GM12878 (cell line): ENCODE results near the gene CC2D2B. TPM values are rescaled to one million over a fixed set of nuclear protein-coding genes. Genes with fewer than 3 reads are reported as not detected.

ENCODE experiments used
- ATAC-seq: fragments of 200-7000 bp; cut with Tn5 transposase; 3 replicates; pipeline ENCODE4 v1.9.1; 2020; ENCODE audit warnings: mild to moderate bottlenecking, moderate library complexity
- BruUV-seq: library from RNA; stranded (reverse); fragments of 400-500 nt; replicated peaks from 2 replicates; lab custom pipeline; 2021; lab: Mats Ljungman, UMichigan
- CTCF ChIA-PET: fragments of 300-600 bp; sonication (Branson Sonifier 250); formaldehyde crosslinking; extraction: SDS; loops from one replicate; lab custom pipeline; 2021; ENCODE audit warnings: inconsistent platforms; lab: Yijun Ruan, JAX
- POLR2A ChIA-PET: fragments of 350-600 bp; formaldehyde crosslinking; extraction: SDS; loops from one replicate; lab custom pipeline; 2021; ENCODE audit warnings: inconsistent platforms; lab: Charles Lee
- RAD21 ChIA-PET: fragments of 300-600 bp; sonication (Branson Sonifier 250); formaldehyde crosslinking; loops from one replicate; lab custom pipeline; 2023; ENCODE audit warnings: antibody characterized with exemption; ENCODE audit not compliant: unreplicated experiment; lab: Charles Lee
- SMC1A ChIA-PET: fragments of 300-600 bp; sonication (Branson Sonifier 250); formaldehyde crosslinking; loops from one replicate; lab custom pipeline; 2023; ENCODE audit not compliant: unreplicated experiment, uncharacterized antibody; lab: Charles Lee
- DNase-seq: peaks from one replicate; pipeline ENCODE4 v3.0.0-alpha.2; 2011; ENCODE audit warnings: low read depth, low spot score
- FAIRE-seq: peaks from 3 replicates; lab custom pipeline; 2011; peaks lifted over from hg19 to GRCh38; lab: Jason Lieb, UNC
- H2AFZ ChIP-seq: 2 replicates; pipeline ENCODE4 v1.6.0; 2011; ENCODE audit warnings: low read depth, low read length, control low read depth; ENCODE audit not compliant: control insufficient read depth
- H3K27ac ChIP-seq: 2 replicates; pipeline ENCODE4 v1.5.1; 2011; ENCODE audit warnings: control low read depth; ENCODE audit not compliant: control insufficient read depth, insufficient read depth
- H3K27me3 ChIP-seq, 2 experiments: replicated peaks in 1 of 2; 2 replicates each; pipeline versions ENCODE4 v1.6.0 to v1.6.1; 2011; ENCODE audit warnings: low read length in 1 of 2; ENCODE audit not compliant: control insufficient read depth in 2 of 2, insufficient read depth in 2 of 2
- H3K36me3 ChIP-seq, 2 experiments: 2 replicates each; pipeline ENCODE4 v1.5.1; 2011; ENCODE audit warnings: low read length in 1 of 2; ENCODE audit not compliant: control insufficient read depth in 2 of 2, insufficient read depth in 2 of 2
- H3K4me1 ChIP-seq: 2 replicates; pipeline ENCODE4 v1.6.1; 2011; ENCODE audit warnings: mild to moderate bottlenecking, low read length, moderate library complexity, mixed read lengths; ENCODE audit not compliant: control insufficient read depth, insufficient read depth
- H3K4me2 ChIP-seq: 2 replicates; pipeline ENCODE4 v1.6.0; 2011; ENCODE audit warnings: control low read depth; ENCODE audit not compliant: control insufficient read depth, insufficient read depth
- H3K4me3 ChIP-seq: fragments of 200-600 bp; sonication (generic); 2 replicates; pipeline ENCODE4 v1.5.1; 2016
- H3K79me2 ChIP-seq: 2 replicates; pipeline ENCODE4 v1.6.0; 2011; ENCODE audit warnings: low read length; ENCODE audit not compliant: control insufficient read depth, insufficient read depth
- H3K9ac ChIP-seq: 2 replicates; pipeline ENCODE4 v1.8.0; 2011; ENCODE audit warnings: low read length, control low read depth, mixed read lengths; ENCODE audit not compliant: control insufficient read depth, insufficient read depth
- H3K9me3 ChIP-seq: replicated peaks from 3 replicates; pipeline ENCODE4 v1.5.1; 2011; ENCODE audit warnings: mild to moderate bottlenecking, low read length; ENCODE audit not compliant: control insufficient read depth, insufficient read depth
- H4K20me1 ChIP-seq: 2 replicates; pipeline ENCODE4 v1.6.0; 2011; ENCODE audit not compliant: control insufficient read depth, insufficient read depth
- CHD2 ChIP-seq: IDR thresholded peaks from 2 replicates; pipeline ENCODE4 v1.6.1; 2011; ENCODE audit warnings: low read depth, low read length, improper control_type of control experiment, borderline replicate concordance
- CUX1 ChIP-seq: IDR thresholded peaks from 2 replicates; pipeline ENCODE4 v1.6.1; 2012; ENCODE audit warnings: improper control_type of control experiment, low read depth, low read length; ENCODE audit not compliant: insufficient replicate concordance
- HDGF ChIP-seq: fragments of 450-650 bp; IDR thresholded peaks from 2 replicates; pipeline ENCODE4 v1.6.1; 2016; ENCODE audit warnings: antibody characterized with exemption
- PAX8 ChIP-seq: fragments of 450-650 bp; IDR thresholded peaks from 2 replicates; pipeline ENCODE4 v1.6.1; 2017; ENCODE audit warnings: mild to moderate bottlenecking, moderate library complexity
- PML ChIP-seq: IDR thresholded peaks from 2 replicates; pipeline ENCODE4 v1.6.1; 2012; ENCODE audit warnings: low read length, inconsistent platforms
- SPI1 ChIP-seq: IDR thresholded peaks from 2 replicates; pipeline ENCODE4 v1.6.1; 2011; ENCODE audit warnings: low read depth, mild to moderate bottlenecking, low read length, moderate library complexity, borderline replicate concordance; ENCODE audit not compliant: insufficient read depth
- USF1 ChIP-seq: IDR thresholded peaks from 2 replicates; pipeline ENCODE4 v1.6.1; 2011; ENCODE audit warnings: borderline replicate concordance, low read depth, mild to moderate bottlenecking, moderate library complexity, mixed read lengths, low read length; ENCODE audit not compliant: insufficient read depth; ENCODE audit errors: extremely low read length
- WGBS: methylation state at CpG from one replicate; pipeline ENCODE4 v1.1.6; 2016; ENCODE audit warnings: low lambda C conversion rate; ENCODE audit not compliant: insufficient replicate concordance, insufficient coverage; ENCODE audit errors: missing lambda C conversion rate; 5-methylcytosine and 5-hydroxymethylcytosine counted together
- in situ Hi-C: fragments of 300-500 bp; cut with MboI; formaldehyde crosslinking; loops from 9 replicates; pipeline ENCODE4 v1.14.3; 2018; ENCODE audit warnings: mixed read lengths
- intact Hi-C: fragments of 100-400 bp; cut with micrococcal nuclease; formaldehyde crosslinking; loops from one replicate; pipeline ENCODE4 v1.14.2; 2022; ENCODE audit not compliant: unreplicated experiment
- polyA plus RNA-seq, 11 experiments: library from polyadenylated mRNA; depleted of rRNA in 4 of 11; unstranded in 6 of 11; stranded (reverse) in 5 of 11; fragments of >200 nt; fragmentation: Nextera tagmentation in 4 of 11; fragmentation: Illumina TruSeq in 1 of 11; extraction: Ambion mirVana in 4 of 11; extraction: Trizol in 1 of 11; gene quantifications; 1 replicate in 1 of 11; 2 replicates in 10 of 11; pipeline versions ENCODE4 v1.2.1 to v1.2.3, GENCODE V29; 2011 to 2016; ENCODE audit warnings: inconsistent platforms in 2 of 11, missing spikeins in 2 of 11, low read depth in 1 of 11
- total RNA-seq, 4 experiments: library from RNA; depleted of rRNA in 3 of 4; stranded (reverse); fragments of >200 nt in 3 of 4; fragmentation: Illumina TruSeq in 1 of 4; extraction: Trizol in 1 of 4; gene quantifications; 2 replicates each; pipeline versions ENCODE4 v1.2.1 to v1.2.3, GENCODE V29; 2013 to 2021

Gene CC2D2B
- total and polyA plus RNA-seq, 10 of the 15 experiments (the other 5 are each of a cell fraction or from before 2014, with no cell fraction given), result 0.42 to 2.8 (median 0.78) TPM

GRCh38 chr10:95976362-95977229 is 68.8 kb downstream of the CC2D2B start:
- RAD21 ChIA-PET, result no interaction called here
- DNase-seq, result no peak
- Histone ChIP-seq H3K36me3 (no peaks in the 10 kb centered on the region), H2AFZ (no peak overlapping the region), H3K4me3 (no peak overlapping the region), H4K20me1 (no peaks in the 10 kb centered on the region), H3K27me3 (no peaks in the 10 kb centered on the region), H3K79me2 (no peaks in the 10 kb centered on the region)
- intact Hi-C loops, result no loop called here
- POLR2A ChIA-PET, result no interaction called here
- TF ChIP-seq HDGF (no peak), CHD2 (no peak), PAX8 (no peak), SPI1 (0 out of 2 replicates have a peak, but pooled peaks have one; percentile 11), PML (no peak)
- TF ChIP-seq, all 136 proteins: peak for 1
- Histone ChIP-seq H3K9me3 (no peaks in the 10 kb centered on the region), H3K9ac (no peak overlapping the region), H3K4me2 (no peak overlapping the region), H3K27ac (no peak overlapping the region), H3K4me1 (no peaks in the 10 kb centered on the region)
- no TSS peak for BruUV-seq
- WGBS, result 71% methylated on average over 9 of the region's 9 CpGs
- ChIA-PET SMC1A (interaction anchor here (1.2 kb wide), 1 partner anchor 13 kb away, joined by 3 read pairs; no protein-coding TSS in a partner anchor), CTCF (interaction anchor here (1.4 kb wide), 2 partner anchors 26 to 283 kb away, joined by 3 to 5 read pairs; partner anchors contain the start of gene TCTN3)
- in situ Hi-C loops, result no loop called here
- ATAC-seq (peak; percentile 52), FAIRE-seq (peak; percentile 18)

GRCh38 chr10:95982200-95982599 is 74.4 kb downstream of the CC2D2B start:
- Histone ChIP-seq H3K9ac (no peak overlapping the region), H3K4me2 (no peak overlapping the region), H3K9me3 (no peaks in the 10 kb centered on the region), H3K79me2 (no peaks in the 10 kb centered on the region), H3K36me3 (no peaks in the 10 kb centered on the region), H3K4me3 (no peak overlapping the region), H4K20me1 (no peaks in the 10 kb centered on the region), H3K4me1 (no peaks in the 10 kb centered on the region), H3K27me3 (no peaks in the 10 kb centered on the region), H3K27ac (no peak overlapping the region), H2AFZ (no peak overlapping the region)
- ATAC-seq, result no peak
- in situ Hi-C loops, result no loop called here
- ChIA-PET RAD21 (no interaction called here), SMC1A (interaction anchor here (0.8 to 1.1 kb wide), 4 partner anchors 12 to 92 kb away, joined by 3 to 6 read pairs (median 3); no protein-coding TSS in a partner anchor), POLR2A (no interaction called here), CTCF (interaction anchor here (1.2 kb wide), 1 partner anchor 35 kb away, joined by 3 read pairs; no protein-coding TSS in a partner anchor)
- DNase-seq, result no peak
- FAIRE-seq, result no peak
- intact Hi-C loops, result loop anchor here (10.0 kb wide), 1 partner anchor 287 kb away; the partner anchor contains the start of gene TCTN3
- no TSS peak for BruUV-seq
- 100% methylated on average over 2 of the region's 2 CpGs for WGBS
- TF ChIP-seq USF1 (no peak), CUX1 (no peak)
